Activated CD8-positive, alpha-beta T cell treated with anti-CD3 and anti-CD28 coated beads for 36 hours (primary cell): ENCODE results near the gene RYR2. TPM values are rescaled to one million over a fixed set of nuclear protein-coding genes. Genes with fewer than 3 reads are reported as not detected.

Experiments
- ATAC-seq: fragments of 200-7000 bp; cut with Tn5 transposase; one replicate; pipeline ENCODE4 v1.10.0; 2021; ENCODE audit warnings: mild to moderate bottlenecking, moderate library complexity
- CTCF ChIA-PET: fragments of 350-600 bp; sonication (Branson Sonifier 250); formaldehyde crosslinking; loops from one replicate; lab custom pipeline; 2021; ENCODE audit warnings: antibody characterized with exemption; lab: Charles Lee
- POLR2A ChIA-PET: fragments of 350-600 bp; sonication (Branson Sonifier 250); formaldehyde crosslinking; loops from one replicate; lab custom pipeline; 2021; ENCODE audit warnings: antibody characterized with exemption; lab: Charles Lee
- DNase-seq: peaks from one replicate; pipeline ENCODE4 v3.0.0-alpha.2; 2020
- H3K27ac Mint-ChIP-seq: one replicate; pipeline ENCODE4 v1.8.0; 2021; ENCODE audit warnings: mild to moderate bottlenecking, mixed read lengths
- H3K27me3 Mint-ChIP-seq: one replicate; pipeline ENCODE4 v1.8.0; 2021; ENCODE audit warnings: mixed read lengths
- H3K36me3 Mint-ChIP-seq: one replicate; pipeline ENCODE4 v1.8.0; 2021; ENCODE audit warnings: low read depth, mixed read lengths
- H3K4me1 Mint-ChIP-seq: one replicate; pipeline ENCODE4 v1.8.0; 2021; ENCODE audit warnings: low read depth, mixed read lengths
- H3K4me3 Mint-ChIP-seq: one replicate; pipeline ENCODE4 v1.8.0; 2021; ENCODE audit warnings: mild to moderate bottlenecking, moderate library complexity, mixed read lengths
- H3K9me3 Mint-ChIP-seq: one replicate; pipeline ENCODE4 v1.8.0; 2021; ENCODE audit warnings: mixed read lengths
- CTCF ChIP-seq: fragments of 200-600 bp; IDR thresholded peaks from one replicate; pipeline ENCODE4 v1.8.0; 2022; ENCODE audit warnings: antibody characterized with exemption, mild to moderate bottlenecking
- intact Hi-C: fragments of 100-400 bp; cut with micrococcal nuclease; formaldehyde crosslinking; loops from one replicate; pipeline ENCODE4 v1.10.0; 2022
- total RNA-seq, 2 experiments: library from RNA; stranded (reverse); gene quantifications; one replicate each; pipeline ENCODE4 v1.2.3, GENCODE V29; 2021

Gene RYR2
- total RNA-seq, 2 experiments from 2014 or later, result 0.02 TPM

DNA sequence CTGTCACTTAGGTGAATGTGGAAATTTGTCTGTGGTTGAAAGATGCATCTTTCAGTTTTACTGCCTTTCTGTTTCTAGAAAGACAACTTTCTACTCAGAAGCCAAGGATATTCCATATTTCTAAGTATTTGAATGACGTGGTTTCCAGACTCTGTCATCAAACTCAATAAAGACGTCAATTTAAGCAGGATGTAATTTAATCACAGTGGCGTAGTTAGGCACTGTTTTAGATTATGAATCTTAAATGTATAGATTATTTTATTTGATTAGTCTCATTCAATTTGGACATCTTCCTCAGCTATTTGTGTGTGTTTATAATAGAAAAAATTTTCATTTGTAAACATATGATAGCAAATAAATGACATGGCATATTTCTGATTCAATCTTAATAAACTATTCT is 298.9 kb downstream of the RYR2 start:
- no peak overlapping the region for H3K27ac Mint-ChIP-seq

GRCh38 chr1:237341391-237341790 is 299.4 kb downstream of the RYR2 start:
- DNase-seq (no peak), ATAC-seq (no peak)
- Mint-ChIP-seq H3K4me1 (no peaks in the 10 kb centered on the region), H3K9me3 (no peaks in the 10 kb centered on the region), H3K36me3 (no peaks in the 10 kb centered on the region), H3K27me3 (no peaks in the 10 kb centered on the region), H3K4me3 (no peak overlapping the region), H3K27ac (no peak overlapping the region)
- ChIA-PET POLR2A (no interaction called here), CTCF (no interaction called here)
- no peak for TF ChIP-seq CTCF
- intact Hi-C loops, result no loop called here

More for the DNA sequence above, 298.9 kb downstream of the RYR2 start:
- ATAC-seq (no peak), DNase-seq (no peak)
- no peaks in the 10 kb centered on the region for H3K9me3 Mint-ChIP-seq
- no peaks in the 10 kb centered on the region for H3K36me3 Mint-ChIP-seq
- POLR2A ChIA-PET, result interaction anchor here (0.5 kb wide), 1 partner anchor 20 kb away, joined by 4 read pairs; no protein-coding TSS in a partner anchor
- CTCF ChIA-PET, result interaction anchor here (1.7 kb wide), 1 partner anchor 13 kb away, joined by 4 read pairs; no protein-coding TSS in a partner anchor
- intact Hi-C loops, result no loop called here
- TF ChIP-seq CTCF, result no peak
- no peaks in the 10 kb centered on the region for H3K4me1 Mint-ChIP-seq
- H3K27me3 Mint-ChIP-seq, result no peaks in the 10 kb centered on the region
- no peak overlapping the region for H3K4me3 Mint-ChIP-seq

- ATAC-seq, result no peak
- H3K36me3 Mint-ChIP-seq, result no peaks in the 10 kb centered on the region
Measured at GRCh38 chr1:237342730-237343129, 300.7 kb downstream of the RYR2 start.

GRCh38 chr1:237352747-237353146 is 310.8 kb downstream of the RYR2 start:
- H3K4me3 Mint-ChIP-seq, result no peak overlapping the region
- H3K9me3 Mint-ChIP-seq, result no peaks in the 10 kb centered on the region
- no peak for ATAC-seq
- TF ChIP-seq CTCF, result no peak
- H3K36me3 Mint-ChIP-seq, result no peaks in the 10 kb centered on the region
- no peaks in the 10 kb centered on the region for H3K4me1 Mint-ChIP-seq
- no peaks in the 10 kb centered on the region for H3K27me3 Mint-ChIP-seq
- POLR2A ChIA-PET, result no interaction called here
- H3K27ac Mint-ChIP-seq, result no peak overlapping the region
- no peak for DNase-seq
- CTCF ChIA-PET, result no interaction called here
- intact Hi-C loops, result no loop called here

More at GRCh38 chr1:237342730-237343129, 300.7 kb downstream of the RYR2 start:
- Mint-ChIP-seq H3K4me3 (no peak overlapping the region), H3K27me3 (no peaks in the 10 kb centered on the region), H3K27ac (no peak overlapping the region), H3K9me3 (no peaks in the 10 kb centered on the region), H3K4me1 (no peaks in the 10 kb centered on the region)
- DNase-seq, result no peak
- intact Hi-C loops, result no loop called here
- no peak for TF ChIP-seq CTCF
- ChIA-PET CTCF (no interaction called here), POLR2A (no interaction called here)

DNA sequence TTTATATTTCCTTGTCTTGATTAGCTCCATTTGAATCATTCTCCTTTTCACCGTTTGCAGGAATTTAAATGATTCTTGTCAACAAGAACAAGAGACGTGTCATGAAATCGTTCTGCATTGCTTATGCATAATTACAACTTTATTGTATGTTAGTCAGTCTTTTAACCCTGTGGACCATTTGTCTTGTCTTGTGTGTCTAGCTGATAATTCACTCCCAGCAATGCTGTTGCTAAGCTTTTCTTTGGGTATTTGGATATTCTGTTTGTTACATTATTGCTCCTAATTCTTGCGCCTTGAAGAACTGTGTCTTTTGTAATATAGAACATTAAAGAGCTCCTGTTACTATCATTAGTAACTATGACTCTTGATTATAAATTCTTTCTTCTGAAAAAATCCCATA is 311.9 kb downstream of the RYR2 start:
- H3K27me3 Mint-ChIP-seq, result no peaks in the 10 kb centered on the region
- no peaks in the 10 kb centered on the region for H3K36me3 Mint-ChIP-seq
- no peak for ATAC-seq
- intact Hi-C loops, result no loop called here
- no peak overlapping the region for H3K4me3 Mint-ChIP-seq
- H3K27ac Mint-ChIP-seq, result no peak overlapping the region
- no peaks in the 10 kb centered on the region for H3K9me3 Mint-ChIP-seq
- POLR2A ChIA-PET, result no interaction called here
- TF ChIP-seq CTCF, result no peak
- no peak for DNase-seq
- CTCF ChIA-PET, result no interaction called here
- H3K4me1 Mint-ChIP-seq, result no peaks in the 10 kb centered on the region
